Sigmoid colon (tissue), 4 donors: ENCODE data around the gene GRPEL1.

Experiments
- CTCF ChIP-seq, 4 experiments: fragments of 450-650 bp in 3 of 4; fragments of 200-600 bp in 1 of 4; IDR thresholded peaks; one replicate each; pipeline ENCODE4 v1.5.1; 2016 to 2019; ENCODE audit warnings: antibody characterized with exemption in 4 of 4, mild to moderate bottlenecking in 3 of 4, moderate library complexity in 2 of 4
- POLR2A ChIP-seq, 2 donors: fragments of 450-650 bp; IDR thresholded peaks; one replicate each; pipeline ENCODE4 v1.6.1; 2016; ENCODE audit warnings: antibody characterized with exemption in 2 of 2, mild to moderate bottlenecking in 2 of 2, moderate library complexity in 2 of 2
- POLR2AphosphoS5 ChIP-seq, 4 donors: sonication (generic); formaldehyde crosslinking; IDR thresholded peaks; one replicate each; pipeline ENCODE4 v1.6.1; 2017; ENCODE audit warnings: antibody characterized with exemption in 4 of 4

DNA sequence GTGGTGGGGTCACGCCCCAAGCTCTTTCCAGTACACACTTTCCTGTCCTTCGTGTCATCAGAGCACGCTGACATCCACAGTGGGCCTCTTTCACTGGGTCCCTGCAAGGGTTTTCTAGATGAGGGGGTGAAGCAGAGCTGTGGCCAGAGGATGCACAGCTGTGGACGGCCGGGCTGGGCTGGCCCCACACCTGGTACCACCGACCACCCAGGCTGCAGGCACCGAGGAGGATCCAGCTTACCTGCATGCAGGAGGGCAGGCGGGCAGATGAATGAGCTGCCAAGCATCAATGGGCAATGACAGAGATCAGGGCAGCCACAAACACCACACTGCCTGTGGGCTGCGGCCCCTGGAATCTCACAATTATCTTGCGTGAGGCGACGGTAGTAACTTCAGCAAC is 9.5 kb upstream of the GRPEL1 start:
- TF ChIP-seq CTCF (IDR thresholded peaks at IDR 0.05) (no peak), POLR2AphosphoS5 (IDR thresholded peaks at IDR 0.05) (no peak), POLR2A (IDR thresholded peaks at IDR 0.05) (no peak)
